ENCODE results near the gene MECR.

The MECR gene

DNA sequence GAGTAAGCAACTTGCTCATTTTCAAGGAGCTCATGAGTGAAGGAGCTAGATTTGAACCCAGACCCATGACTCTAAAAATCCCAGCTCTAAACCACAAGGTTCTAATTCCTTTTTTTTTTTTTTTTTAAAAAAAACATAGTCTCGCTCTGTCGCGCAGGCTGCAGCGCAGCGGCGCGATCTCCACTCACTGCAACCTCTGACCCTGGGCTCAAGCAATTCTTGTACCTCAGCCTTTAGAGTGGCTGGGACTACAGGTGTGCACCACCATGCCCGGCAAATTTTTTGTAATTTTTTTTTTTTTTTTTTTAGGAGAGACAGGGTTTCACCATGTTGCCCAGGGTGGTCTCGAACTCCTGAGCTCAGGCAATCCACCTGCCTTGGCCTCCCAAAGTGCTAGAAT lies 62.8 kb downstream of the MECR start:
- no peak for DNase-seq (ENCODE audit: low read depth, low spot score)
- TF ChIP-seq, protein P1, sequence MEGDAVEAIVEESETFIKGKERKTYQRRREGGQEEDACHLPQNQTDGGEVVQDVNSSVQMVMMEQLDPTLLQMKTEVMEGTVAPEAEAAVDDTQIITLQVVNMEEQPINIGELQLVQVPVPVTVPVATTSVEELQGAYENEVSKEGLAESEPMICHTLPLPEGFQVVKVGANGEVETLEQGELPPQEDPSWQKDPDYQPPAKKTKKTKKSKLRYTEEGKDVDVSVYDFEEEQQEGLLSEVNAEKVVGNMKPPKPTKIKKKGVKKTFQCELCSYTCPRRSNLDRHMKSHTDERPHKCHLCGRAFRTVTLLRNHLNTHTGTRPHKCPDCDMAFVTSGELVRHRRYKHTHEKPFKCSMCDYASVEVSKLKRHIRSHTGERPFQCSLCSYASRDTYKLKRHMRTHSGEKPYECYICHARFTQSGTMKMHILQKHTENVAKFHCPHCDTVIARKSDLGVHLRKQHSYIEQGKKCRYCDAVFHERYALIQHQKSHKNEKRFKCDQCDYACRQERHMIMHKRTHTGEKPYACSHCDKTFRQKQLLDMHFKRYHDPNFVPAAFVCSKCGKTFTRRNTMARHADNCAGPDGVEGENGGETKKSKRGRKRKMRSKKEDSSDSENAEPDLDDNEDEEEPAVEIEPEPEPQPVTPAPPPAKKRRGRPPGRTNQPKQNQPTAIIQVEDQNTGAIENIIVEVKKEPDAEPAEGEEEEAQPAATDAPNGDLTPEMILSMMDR (IDR thresholded peaks at IDR 0.05; ENCODE audit: low read depth, low read length), result no peak
- in situ Hi-C loops (cut with HindIII; ENCODE audit: low sequenced_read_pairs), result no loop called here

DNA sequence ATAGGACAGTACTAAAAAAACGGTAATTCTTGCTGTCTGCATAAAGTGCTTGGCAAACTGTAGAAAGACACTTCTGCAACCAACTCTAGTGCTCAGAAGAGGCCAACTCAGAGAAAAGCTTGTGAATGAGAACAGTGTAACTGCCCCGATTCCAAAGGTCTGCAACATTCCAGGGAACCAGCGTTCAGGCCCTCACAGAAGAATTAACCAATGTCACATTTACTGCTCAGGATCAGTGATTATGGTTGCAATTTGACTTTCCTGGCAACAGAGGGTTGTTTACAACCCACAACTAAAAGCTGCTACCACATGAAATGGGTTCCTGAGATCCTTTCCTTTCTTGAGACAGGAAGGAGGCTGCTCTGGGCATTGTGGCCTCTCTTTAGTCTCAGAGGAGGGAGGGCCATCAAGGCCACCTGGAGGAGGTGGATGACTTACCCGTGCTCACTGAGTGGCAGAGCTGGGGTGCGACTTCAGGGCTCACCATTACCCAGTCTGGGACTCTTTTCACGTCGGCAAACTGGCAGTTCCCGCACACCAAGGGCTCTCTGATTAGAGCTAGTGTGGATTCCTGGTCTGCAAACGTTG lies 64.3 kb downstream of the MECR start:
- TF ChIP-seq, protein P1 (IDR thresholded peaks at IDR 0.05; ENCODE audit: low read depth, low read length), result no peak
- in situ Hi-C loops (cut with HindIII; ENCODE audit: low sequenced_read_pairs), result no loop called here
- no peak for DNase-seq (ENCODE audit: low read depth, low spot score)
- no peak overlapping the region for H3K4me3 ChIP-seq (ENCODE audit: low read depth, low read length)

More for the DNA sequence above, 62.8 kb downstream of the MECR start:
- H3K4me3 ChIP-seq (ENCODE audit: low read depth, low read length), result no peak overlapping the region

DNA sequence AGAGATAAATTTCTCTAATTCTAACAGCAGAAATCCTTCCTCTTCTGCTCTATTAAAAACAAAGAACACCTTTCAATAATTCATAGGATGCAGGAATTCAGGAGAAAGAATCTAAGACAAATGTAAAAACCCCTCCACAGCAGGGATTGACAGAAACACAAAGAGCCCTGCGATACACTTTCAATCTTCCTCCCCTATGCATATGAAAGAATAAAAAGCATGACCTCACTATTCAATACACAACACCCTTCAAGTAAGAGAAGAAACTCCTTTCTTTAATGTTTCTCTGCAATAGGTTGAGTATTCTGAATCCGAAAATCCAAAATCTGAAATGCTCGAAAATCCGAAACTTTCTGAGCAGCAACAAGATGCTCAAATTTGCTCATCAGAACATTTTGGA lies 66.1 kb downstream of the MECR start:
- no peak for DNase-seq (ENCODE audit: low read depth, low spot score)
- TF ChIP-seq, protein P1 (IDR thresholded peaks at IDR 0.05; ENCODE audit: low read depth, low read length), result no peak
- in situ Hi-C loops (cut with HindIII; ENCODE audit: low sequenced_read_pairs), result no loop called here
- H3K4me3 ChIP-seq (ENCODE audit: low read depth, low read length), result no peak overlapping the region

DNA sequence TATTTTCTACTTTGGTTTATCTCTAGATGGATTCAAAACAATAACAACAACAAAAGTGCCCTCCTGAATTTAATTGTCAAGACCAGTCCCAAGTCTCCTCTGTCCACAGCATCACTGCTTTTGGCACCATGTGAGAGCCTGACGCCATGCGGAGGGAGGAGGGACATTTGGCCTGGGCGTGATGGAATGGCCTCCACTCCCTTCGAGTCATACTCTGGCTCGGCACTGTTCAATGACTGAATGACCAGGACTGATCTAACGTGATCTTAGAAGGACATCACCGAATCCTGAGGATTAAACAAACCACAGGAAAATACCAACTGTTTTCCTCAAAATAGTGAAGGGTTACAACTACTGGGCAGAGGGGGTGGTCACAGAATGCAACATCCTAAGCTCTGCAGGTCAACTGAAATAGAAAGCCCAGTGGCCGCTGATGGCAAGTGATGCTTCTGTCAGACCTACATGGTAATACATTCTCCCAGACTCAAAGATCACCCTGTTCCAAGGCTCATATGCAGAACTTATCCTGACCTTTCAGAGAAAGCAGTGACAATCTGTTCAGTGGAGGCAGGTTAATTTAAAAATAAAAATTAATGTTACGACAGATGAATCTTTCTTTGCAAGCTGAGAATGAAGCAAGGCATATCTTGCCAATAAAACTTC lies 68.1 kb downstream of the MECR start:
- no peak overlapping the region for H3K4me3 ChIP-seq (ENCODE audit: low read depth, low read length)
- TF ChIP-seq, protein P1 (IDR thresholded peaks at IDR 0.05; ENCODE audit: low read depth, low read length), result no peak
- in situ Hi-C loops (cut with HindIII; ENCODE audit: low sequenced_read_pairs), result no loop called here
- DNase-seq (ENCODE audit: low read depth, low spot score), result peak; percentile 25

DNA sequence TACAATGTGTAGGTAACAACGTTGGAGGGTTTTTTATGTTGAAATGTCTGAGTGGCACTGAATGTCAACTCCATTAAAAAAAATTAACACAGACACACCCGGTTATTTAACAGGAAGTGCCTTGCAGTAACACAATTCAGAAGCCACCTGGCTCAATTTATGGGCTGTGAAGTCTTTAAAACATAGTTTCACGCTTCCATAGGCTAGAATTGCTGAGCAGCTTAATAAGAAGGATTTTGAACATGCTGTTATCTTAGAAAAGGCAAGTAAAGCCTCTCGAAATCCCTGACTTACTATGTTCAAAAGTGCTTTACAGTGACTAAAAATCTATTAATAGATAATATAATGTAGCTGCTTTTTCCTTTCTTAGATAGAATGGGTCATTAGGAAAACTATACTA lies 68.7 kb downstream of the MECR start:
- H3K4me3 ChIP-seq (ENCODE audit: low read depth, low read length), result no peak overlapping the region
- in situ Hi-C loops (cut with HindIII; ENCODE audit: low sequenced_read_pairs), result no loop called here
- no peak for DNase-seq (ENCODE audit: low read depth, low spot score)
- TF ChIP-seq, protein P1 (IDR thresholded peaks at IDR 0.05; ENCODE audit: low read depth, low read length), result no peak

DNA sequence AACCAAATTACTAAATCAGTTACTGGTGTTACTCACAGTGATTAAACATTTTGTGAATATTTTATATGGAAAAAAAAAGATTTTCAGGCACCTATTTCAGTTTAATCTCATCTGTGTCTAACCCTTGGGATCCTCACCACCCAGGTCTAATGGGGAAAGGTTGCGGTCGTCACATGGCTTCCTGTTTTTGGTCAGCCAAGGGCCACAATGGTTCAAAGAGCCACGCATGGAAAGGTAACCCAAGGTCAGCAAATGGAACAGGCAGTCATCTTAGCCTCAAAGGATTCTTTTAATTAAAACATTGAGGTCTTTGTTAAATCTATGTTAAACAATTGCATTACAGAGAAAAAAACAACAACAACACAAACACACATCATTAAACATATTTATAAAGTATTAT lies 71.0 kb downstream of the MECR start:
- no peak for DNase-seq (ENCODE audit: low read depth, low spot score)
- in situ Hi-C loops (cut with HindIII; ENCODE audit: low sequenced_read_pairs), result no loop called here
- no peak overlapping the region for H3K4me3 ChIP-seq (ENCODE audit: low read depth, low read length)
- TF ChIP-seq, protein P1 (IDR thresholded peaks at IDR 0.05; ENCODE audit: low read depth, low read length), result no peak
